Measurements from ENCODE around the gene TEAD1. TPM values are rescaled to one million over a fixed set of nuclear protein-coding genes. Genes with fewer than 3 reads are reported as not detected.
A peak's percentile ranks its signal among the peaks of the same experiment; 100 is the strongest.

Gene TEAD1
- total RNA-seq, 2 donors from 2014 or later, result 76.4 to 94.4 TPM

- Histone ChIP-seq H3K4me3 (ENCODE audit: low read length) (no peak overlapping the region), H3K36me3 (ENCODE audit: control insufficient read depth, insufficient read depth, low read length) (peaks cover 22% of the 10 kb centered on the region), H3K27me3 (ENCODE audit: control insufficient read depth, insufficient read depth, low read length, poor library complexity, severe bottlenecking) (no peaks in the 10 kb centered on the region), H3K9ac (ENCODE audit: extremely low read depth, low read length, poor library complexity, severe bottlenecking) (no peak overlapping the region), H3K27ac (ENCODE audit: low read depth, low read length) (no peak overlapping the region), H3K4me1 (ENCODE audit: control insufficient read depth, insufficient read depth, low read length) (peaks cover 16% of the 10 kb centered on the region), H3K9me3 (ENCODE audit: control insufficient read depth, low read length) (no peaks in the 10 kb centered on the region)
- peaks cover 32% of the 10 kb centered on the region for H3K4me1 Mint-ChIP-seq
- peaks cover 3% of the 10 kb centered on the region for H3K36me3 Mint-ChIP-seq (ENCODE audit: low read depth)
- H3K27ac Mint-ChIP-seq, result no peak overlapping the region
- TF ChIP-seq CTCF (conservative IDR thresholded peaks at IDR 0.05), result no peak
- H3K4me3 Mint-ChIP-seq, result no peak overlapping the region
- DNase-seq, result no peak
- WGBS, 2 experiments (ENCODE audit: insufficient coverage in 1 of 2, insufficient read length in 1 of 2), result 100% methylated on average over 1 of the region's 1 CpG
- no peaks in the 10 kb centered on the region for H3K27me3 Mint-ChIP-seq (ENCODE audit: insufficient read depth)
- no peaks in the 10 kb centered on the region for H3K9me3 Mint-ChIP-seq
Observed at GRCh38 chr11:12789054-12789453, 114.8 kb downstream of the TEAD1 start.

GRCh38 chr11:12789596-12790215 is 115.5 kb downstream of the TEAD1 start:
- Histone ChIP-seq H3K36me3 (ENCODE audit: control insufficient read depth, insufficient read depth, low read length) (peaks cover 23% of the 10 kb centered on the region), H3K9me3 (ENCODE audit: control insufficient read depth, low read length) (no peaks in the 10 kb centered on the region), H3K27ac (ENCODE audit: low read depth, low read length) (no peak overlapping the region), H3K27me3 (ENCODE audit: control insufficient read depth, insufficient read depth, low read length, poor library complexity, severe bottlenecking) (no peaks in the 10 kb centered on the region), H3K9ac (ENCODE audit: extremely low read depth, low read length, poor library complexity, severe bottlenecking) (no peak overlapping the region), H3K4me1 (ENCODE audit: control insufficient read depth, insufficient read depth, low read length) (peaks cover 23% of the 10 kb centered on the region), H3K4me3 (ENCODE audit: low read length) (no peak overlapping the region)
- WGBS, 2 experiments (ENCODE audit: insufficient coverage in 1 of 2, insufficient read length in 1 of 2), result 87 to 91% methylated on average over 5 to 9 of the region's 9 CpGs
- no peak for DNase-seq
- Mint-ChIP-seq H3K27ac (no peak overlapping the region), H3K36me3 (ENCODE audit: low read depth) (peaks cover 3% of the 10 kb centered on the region), H3K9me3 (no peaks in the 10 kb centered on the region), H3K27me3 (ENCODE audit: insufficient read depth) (no peaks in the 10 kb centered on the region), H3K4me3 (no peak overlapping the region), H3K4me1 (peaks cover 32% of the 10 kb centered on the region)
- no peak for TF ChIP-seq CTCF (conservative IDR thresholded peaks at IDR 0.05)

- 71 to 76% methylated on average over 2 to 5 of the region's 5 CpGs for WGBS, 2 experiments (ENCODE audit: insufficient coverage in 1 of 2, insufficient read length in 1 of 2)
- DNase-seq, result no peak
- H3K4me3 Mint-ChIP-seq, result no peak overlapping the region
- H3K9me3 Mint-ChIP-seq, result no peaks in the 10 kb centered on the region
- H3K36me3 Mint-ChIP-seq (ENCODE audit: low read depth), result peaks cover 5% of the 10 kb centered on the region
- H3K27ac Mint-ChIP-seq, result peak overlapping the region; percentile 35
- no peaks in the 10 kb centered on the region for H3K27me3 Mint-ChIP-seq (ENCODE audit: insufficient read depth)
- Histone ChIP-seq H3K4me3 (ENCODE audit: low read length) (no peak overlapping the region), H3K9me3 (ENCODE audit: control insufficient read depth, low read length) (no peaks in the 10 kb centered on the region), H3K27ac (ENCODE audit: low read depth, low read length) (no peak overlapping the region), H3K9ac (ENCODE audit: extremely low read depth, low read length, poor library complexity, severe bottlenecking) (no peak overlapping the region), H3K36me3 (ENCODE audit: control insufficient read depth, insufficient read depth, low read length) (peaks cover 21% of the 10 kb centered on the region), H3K4me1 (ENCODE audit: control insufficient read depth, insufficient read depth, low read length) (peaks cover 19% of the 10 kb centered on the region), H3K27me3 (ENCODE audit: control insufficient read depth, insufficient read depth, low read length, poor library complexity, severe bottlenecking) (no peaks in the 10 kb centered on the region)
- peaks cover 37% of the 10 kb centered on the region for H3K4me1 Mint-ChIP-seq
- no peak for TF ChIP-seq CTCF (conservative IDR thresholded peaks at IDR 0.05)
Observed at GRCh38 chr11:12790861-12791616, 116.8 kb downstream of the TEAD1 start.
